ENCODE measurements around the gene HDGF. TPM values are rescaled to one million over a fixed set of nuclear protein-coding genes. Genes with fewer than 3 reads are reported as not detected.

HDGF gene
- total and polyA plus RNA-seq, 9 of the 15 experiments (the other 6 are each of a cell fraction or from before 2014, with no cell fraction given), result 38.8 to 601 (median 400) TPM

DNA sequence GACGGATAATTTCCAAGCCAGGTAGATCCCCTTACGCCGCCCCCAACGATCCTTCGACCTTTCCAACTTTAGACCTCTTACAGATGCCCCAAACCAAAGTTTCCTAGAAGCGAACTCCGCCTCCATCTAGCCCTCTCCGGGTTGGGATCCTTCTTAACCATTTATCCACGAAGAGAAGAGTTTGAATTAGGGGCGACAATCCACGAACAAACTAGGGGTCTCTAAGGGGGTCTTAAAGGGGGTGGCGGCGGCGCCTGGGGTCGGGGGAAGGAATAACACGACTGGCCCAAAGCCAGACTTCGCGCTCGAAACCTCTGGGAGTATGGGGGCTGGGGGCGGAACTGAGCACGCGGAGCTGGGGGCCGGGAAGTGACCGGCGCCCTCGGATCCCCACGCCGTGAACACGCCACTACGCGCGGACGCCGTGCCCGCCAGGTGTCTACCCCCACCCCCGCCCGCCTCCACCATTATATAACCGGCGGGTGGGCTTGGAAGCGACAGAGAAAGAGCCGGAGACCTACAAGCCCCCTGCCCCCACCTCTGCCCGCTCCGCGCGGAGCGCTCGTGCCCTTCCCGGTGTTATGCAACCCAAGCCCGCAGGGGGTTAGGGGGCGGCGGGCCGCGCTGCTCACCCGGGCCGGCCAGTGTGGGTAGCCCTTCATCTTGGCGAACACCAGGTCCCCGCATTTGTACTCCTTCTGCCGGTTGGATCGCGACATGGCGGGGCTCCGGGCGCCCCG is 594 bp downstream of the HDGF start (continued):
- TF ChIP-seq, protein P1, sequence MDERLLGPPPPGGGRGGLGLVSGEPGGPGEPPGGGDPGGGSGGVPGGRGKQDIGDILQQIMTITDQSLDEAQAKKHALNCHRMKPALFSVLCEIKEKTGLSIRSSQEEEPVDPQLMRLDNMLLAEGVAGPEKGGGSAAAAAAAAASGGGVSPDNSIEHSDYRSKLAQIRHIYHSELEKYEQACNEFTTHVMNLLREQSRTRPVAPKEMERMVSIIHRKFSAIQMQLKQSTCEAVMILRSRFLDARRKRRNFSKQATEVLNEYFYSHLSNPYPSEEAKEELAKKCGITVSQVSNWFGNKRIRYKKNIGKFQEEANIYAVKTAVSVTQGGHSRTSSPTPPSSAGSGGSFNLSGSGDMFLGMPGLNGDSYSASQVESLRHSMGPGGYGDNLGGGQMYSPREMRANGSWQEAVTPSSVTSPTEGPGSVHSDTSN (CRISPR knock-in tag; IDR thresholded peaks at IDR 0.05; ENCODE audit: low read depth), result no peak
- TF ChIP-seq, protein P1 (tag; conservative IDR thresholded peaks at IDR 0.05; ENCODE audit: low read depth), result no peak
- TF ChIP-seq, protein P2, sequence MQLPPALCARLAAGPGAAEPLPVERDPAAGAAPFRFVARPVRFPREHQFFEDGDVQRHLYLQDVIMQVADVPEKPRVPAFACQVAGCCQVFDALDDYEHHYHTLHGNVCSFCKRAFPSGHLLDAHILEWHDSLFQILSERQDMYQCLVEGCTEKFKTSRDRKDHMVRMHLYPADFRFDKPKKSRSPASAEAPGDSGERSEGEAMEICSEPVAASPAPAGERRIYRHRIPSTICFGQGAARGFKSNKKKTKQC (CRISPR knock-in tag; IDR thresholded peaks at IDR 0.05), result 0 out of 2 replicates have a peak, but pooled peaks have one; percentile 36
- TF ChIP-seq ZC3H11A (IDR thresholded peaks at IDR 0.05; ENCODE audit: low read depth, low read length) (no peak), FIP1L1 (IDR thresholded peaks at IDR 0.05; ENCODE audit: low read depth, low read length, poor library complexity, severe bottlenecking) (peak; percentile 33), UBTF (IDR thresholded peaks at IDR 0.05; ENCODE audit: borderline replicate concordance in 1 of 2, low read depth in 2 of 2, low read length in 2 of 2) (peak in 1 of 2 experiments; percentile 80; a peak in 1 of 4 replicates), ZKSCAN8 (CRISPR knock-in tag; IDR thresholded peaks at IDR 0.05) (no peak), KDM4B (IDR thresholded peaks at IDR 0.05; ENCODE audit: borderline replicate concordance in 2 of 2, low read depth in 1 of 2) (0 out of 4 replicates have a peak, but pooled peaks of 1 of the 2 experiments have one; percentile 9), HLTF (IDR thresholded peaks at IDR 0.05) (no peak), EGR1 (conservative IDR thresholded peaks at IDR 0.05) (peak; percentile 60), FOXA1 (IDR thresholded peaks at IDR 0.05; ENCODE audit: borderline replicate concordance) (no peak), NFE2L1 (tag; IDR thresholded peaks at IDR 0.05; ENCODE audit: borderline replicate concordance, low read depth) (no peak), ZNF143 (CRISPR knock-in tag; IDR thresholded peaks at IDR 0.05) (no peak; the same call in 1 of the 2 replicates), GTF2F1 (IDR thresholded peaks at IDR 0.05; ENCODE audit: low read depth, low read length) (no peak), ZNF778 (CRISPR knock-in tag; IDR thresholded peaks at IDR 0.05) (no peak), ELF2 (CRISPR knock-in tag; IDR thresholded peaks at IDR 0.05) (no peak), HMBOX1 (IDR thresholded peaks at IDR 0.05) (no peak), BRF2 (IDR thresholded peaks at IDR 0.05; ENCODE audit: borderline replicate concordance, insufficient read depth, insufficient read length) (no peak), XRCC5 (IDR thresholded peaks at IDR 0.05; ENCODE audit: low read depth, low read length) (no peak), ARNT (IDR thresholded peaks at IDR 0.05) (no peak), MECOM (CRISPR knock-in tag; IDR thresholded peaks at IDR 0.05) (no peak)

Measured in K562 (cell line).